ENCODE results near the gene SNTA1.
"Not testable (repeated sequence)": the region's sequence is repeated elsewhere in the genome, so short reads cannot be mapped to it uniquely, and the experiment has no call there.

SNTA1 gene

GRCh38 chr20:33393609-33394008 is 50.0 kb downstream of the SNTA1 start:
- DNase-seq (ENCODE audit: low spot score) = no peak

GRCh38 chr20:33391722-33392415 is 51.7 kb downstream of the SNTA1 start:
- no peak for DNase-seq (ENCODE audit: low spot score)

GRCh38 chr20:33389326-33389725 is 54.2 kb downstream of the SNTA1 start:
- DNase-seq (ENCODE audit: low spot score) = not testable (repeated sequence)

GRCh38 chr20:33388268-33388667 is 55.3 kb downstream of the SNTA1 start:
- DNase-seq (ENCODE audit: low spot score) = no peak

- no peak for DNase-seq (ENCODE audit: low spot score)
Observed at GRCh38 chr20:33387177-33387576, 56.4 kb downstream of the SNTA1 start.

- no peak for DNase-seq (ENCODE audit: low spot score)
Observed at GRCh38 chr20:33386673-33387072, 56.9 kb downstream of the SNTA1 start.

- DNase-seq (ENCODE audit: low spot score) = peak; percentile 25
Observed at GRCh38 chr20:33377366-33377765, 66.2 kb downstream of the SNTA1 start.

GRCh38 chr20:33373735-33374605 is 69.6 kb downstream of the SNTA1 start:
- no peak for DNase-seq (ENCODE audit: low spot score)

GRCh38 chr20:33372993-33373441 is 70.5 kb downstream of the SNTA1 start:
- no peak for DNase-seq (ENCODE audit: low spot score)

GRCh38 chr20:33370291-33370690 is 73.3 kb downstream of the SNTA1 start:
- peak; percentile 63 for DNase-seq (ENCODE audit: low spot score)

GRCh38 chr20:33362898-33363297 is 80.7 kb downstream of the SNTA1 start:
- no peak for DNase-seq (ENCODE audit: low spot score)

GRCh38 chr20:33359399-33360261 is 83.9 kb downstream of the SNTA1 start:
- DNase-seq (ENCODE audit: low spot score) = no peak
